A549 (cell line): ENCODE data around the gene GMPS.

ENCODE experiments used
- CEBPB ChIP-seq, 2 experiments: fragments of >200 bp in 1 of 2; sonication (Bioruptor Twin) in 1 of 2; formaldehyde crosslinking in 1 of 2; IDR thresholded peaks; 2 replicates each; pipeline ENCODE4 v1.6.1; 2012 to 2016
- EP300 ChIP-seq, 2 experiments: fragments of >200 bp; sonication (Bioruptor Twin); formaldehyde crosslinking; IDR thresholded peaks; 2 replicates in 1 of 2; 3 replicates in 1 of 2; pipeline ENCODE4 v1.6.1; 2016 to 2017
- JUNB ChIP-seq: fragments of >200 bp; sonication (Bioruptor Twin); formaldehyde crosslinking; IDR thresholded peaks from 2 replicates; pipeline ENCODE4 v1.6.1; 2016
- RAD21 ChIP-seq, 2 experiments: fragments of >200 bp in 1 of 2; sonication (Bioruptor Twin) in 1 of 2; formaldehyde crosslinking in 1 of 2; IDR thresholded peaks in 1 of 2; conservative IDR thresholded peaks in 1 of 2; 2 replicates in 1 of 2; 3 replicates in 1 of 2; pipeline ENCODE4 v1.6.1; 2012 to 2018; ENCODE audit warnings: inconsistent platforms in 1 of 2
- TF ChIP-seq, protein P1 (sequence below): fragments of >200 bp; sonication (Bioruptor Twin); formaldehyde crosslinking; IDR thresholded peaks from 3 replicates; pipeline ENCODE4 v1.5.1; 2016

DNA sequence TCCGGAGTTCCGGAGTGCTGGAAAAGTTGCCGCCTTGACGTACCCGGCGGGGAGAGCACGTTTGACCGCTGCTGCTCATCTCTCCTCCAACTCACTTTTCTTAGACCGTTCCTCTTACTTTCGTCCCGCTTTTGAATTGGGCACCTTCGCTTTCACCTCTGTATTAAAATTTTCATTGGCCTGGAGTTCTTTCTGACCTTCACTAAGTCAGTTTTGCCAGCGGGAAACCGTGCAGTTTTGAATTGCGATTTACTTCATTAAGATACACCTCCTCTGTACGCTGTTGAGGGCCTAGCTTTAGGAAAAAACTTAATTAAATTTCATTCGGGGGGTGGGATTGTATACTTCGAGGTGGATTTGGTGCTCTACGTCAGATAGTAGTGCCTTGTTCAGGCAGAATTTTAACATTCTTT lies 1.3 kb downstream of the GMPS start:
- TF ChIP-seq, protein P1, sequence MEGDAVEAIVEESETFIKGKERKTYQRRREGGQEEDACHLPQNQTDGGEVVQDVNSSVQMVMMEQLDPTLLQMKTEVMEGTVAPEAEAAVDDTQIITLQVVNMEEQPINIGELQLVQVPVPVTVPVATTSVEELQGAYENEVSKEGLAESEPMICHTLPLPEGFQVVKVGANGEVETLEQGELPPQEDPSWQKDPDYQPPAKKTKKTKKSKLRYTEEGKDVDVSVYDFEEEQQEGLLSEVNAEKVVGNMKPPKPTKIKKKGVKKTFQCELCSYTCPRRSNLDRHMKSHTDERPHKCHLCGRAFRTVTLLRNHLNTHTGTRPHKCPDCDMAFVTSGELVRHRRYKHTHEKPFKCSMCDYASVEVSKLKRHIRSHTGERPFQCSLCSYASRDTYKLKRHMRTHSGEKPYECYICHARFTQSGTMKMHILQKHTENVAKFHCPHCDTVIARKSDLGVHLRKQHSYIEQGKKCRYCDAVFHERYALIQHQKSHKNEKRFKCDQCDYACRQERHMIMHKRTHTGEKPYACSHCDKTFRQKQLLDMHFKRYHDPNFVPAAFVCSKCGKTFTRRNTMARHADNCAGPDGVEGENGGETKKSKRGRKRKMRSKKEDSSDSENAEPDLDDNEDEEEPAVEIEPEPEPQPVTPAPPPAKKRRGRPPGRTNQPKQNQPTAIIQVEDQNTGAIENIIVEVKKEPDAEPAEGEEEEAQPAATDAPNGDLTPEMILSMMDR = no peak
- TF ChIP-seq CEBPB (IDR thresholded peaks at IDR 0.05) (no peak), JUNB (no peak), RAD21 (conservative IDR thresholded peaks at IDR 0.05 in 1 of 2, IDR thresholded peaks at IDR 0.05 in 1 of 2) (no peak), EP300 (IDR thresholded peaks at IDR 0.05) (no peak)
